HuH-7 (cell line): ENCODE results near the gene PPM1L.
"Not testable (repeated sequence)": the region's sequence is repeated elsewhere in the genome, so short reads cannot be mapped to it uniquely, and the experiment has no call there.

Experiments used
- DNase-seq: peaks from one replicate; pipeline ENCODE4 v3.0.0; 2011; ENCODE audit warnings: low spot score

PPM1L gene

GRCh38 chr3:160987982-160988964 lies 232.2 kb downstream of the PPM1L start:
- no peak for DNase-seq

GRCh38 chr3:160990446-160990845 lies 234.4 kb downstream of the PPM1L start:
- no peak for DNase-seq

- DNase-seq, result no peak
These were observed 236.7 kb downstream of the PPM1L start for GRCh38 chr3:160992712-160993111.

- no peak for DNase-seq
These were observed 240.8 kb downstream of the PPM1L start for GRCh38 chr3:160996811-160997210.

- DNase-seq, result no peak
These were observed 242.6 kb downstream of the PPM1L start for GRCh38 chr3:160998581-160998980.

- DNase-seq, result no peak
These were observed 243.2 kb downstream of the PPM1L start for GRCh38 chr3:160999274-160999673.

GRCh38 chr3:161008086-161008485 lies 252.1 kb downstream of the PPM1L start:
- no peak for DNase-seq

- DNase-seq, result not testable (repeated sequence)
These were observed 254.1 kb downstream of the PPM1L start for GRCh38 chr3:161010151-161010550.

GRCh38 chr3:161014843-161015749 lies 259.1 kb downstream of the PPM1L start:
- DNase-seq, result no peak

- DNase-seq, result no peak
These were observed 260.6 kb downstream of the PPM1L start for GRCh38 chr3:161016417-161017313.

- no peak for DNase-seq
These were observed 261.9 kb downstream of the PPM1L start for GRCh38 chr3:161017971-161018370.

GRCh38 chr3:161020256-161020655 lies 264.2 kb downstream of the PPM1L start:
- DNase-seq, result no peak

GRCh38 chr3:161025911-161026310 lies 269.9 kb downstream of the PPM1L start:
- no peak for DNase-seq

GRCh38 chr3:161026612-161027510 lies 270.8 kb downstream of the PPM1L start:
- no peak for DNase-seq

GRCh38 chr3:161028555-161029153 lies 272.6 kb downstream of the PPM1L start:
- DNase-seq, result no peak

GRCh38 chr3:161031134-161031533 lies 275.1 kb downstream of the PPM1L start:
- no peak for DNase-seq

- DNase-seq, result not testable (repeated sequence)
These were observed 279.0 kb downstream of the PPM1L start for GRCh38 chr3:161034913-161035550.

- no peak for DNase-seq
These were observed 279.7 kb downstream of the PPM1L start for GRCh38 chr3:161035711-161036110.

- DNase-seq, result no peak
These were observed 282.7 kb downstream of the PPM1L start for GRCh38 chr3:161038725-161039124.
